SU-DHL-6 (cell line): Measurements from ENCODE around the gene MTCL1.

Source experiments
- H2AFZ ChIP-seq: fragments of 200-600 bp; sonication (generic); 2 replicates; pipeline ENCODE4 v1.6.1; 2014; ENCODE audit warnings: low read depth, mild to moderate bottlenecking, moderate library complexity, mixed read lengths, antibody characterized with exemption, low read length; ENCODE audit not compliant: severe bottlenecking
- H3F3A ChIP-seq: fragments of 200-600 bp; shearing (Covaris generic); 2 replicates; pipeline ENCODE4 v1.6.0; 2016; ENCODE audit warnings: antibody characterized with exemption, mild to moderate bottlenecking; ENCODE audit not compliant: insufficient read depth
- H3K27ac ChIP-seq: fragments of 200-600 bp; sonication (generic); 2 replicates; pipeline ENCODE4 v1.5.1; 2016; ENCODE audit warnings: low read depth, mild to moderate bottlenecking, low read length, moderate library complexity, mixed read lengths
- H3K27me3 ChIP-seq: fragments of 200-600 bp; sonication (generic), shearing (Covaris generic); 2 replicates; pipeline ENCODE4 v1.6.0; 2014; ENCODE audit warnings: mild to moderate bottlenecking, low read length
- H3K36me3 ChIP-seq: fragments of 200-600 bp; sonication (generic); 2 replicates; pipeline ENCODE4 v1.6.1; 2014; ENCODE audit warnings: mild to moderate bottlenecking, low read length, mixed read lengths
- H3K4me2 ChIP-seq: fragments of 300-600, 200-600 bp; shearing (Covaris generic), sonication (generic); 2 replicates; pipeline ENCODE4 v1.6.0; 2014; ENCODE audit warnings: low read length, low read depth, mild to moderate bottlenecking; ENCODE audit not compliant: poor library complexity, severe bottlenecking
- H3K4me3 ChIP-seq: fragments of 200-600 bp; sonication (generic); 2 replicates; pipeline ENCODE4 v1.5.1; 2014; ENCODE audit warnings: antibody characterized with exemption, low read length, mild to moderate bottlenecking, mixed read lengths; ENCODE audit not compliant: insufficient read depth, poor library complexity, severe bottlenecking
- H3K79me2 ChIP-seq: fragments of 200-600 bp; sonication (generic); 2 replicates; pipeline ENCODE4 v1.6.1; 2014; ENCODE audit warnings: mild to moderate bottlenecking, low read length, moderate library complexity; ENCODE audit not compliant: insufficient read depth
- H3K9ac ChIP-seq: fragments of 200-600 bp; sonication (generic); 2 replicates; pipeline ENCODE4 v1.7.0; 2014; ENCODE audit warnings: mild to moderate bottlenecking, low read length
- H3K9me2 ChIP-seq: fragments of 200-600 bp; sonication (generic); replicated peaks from 2 replicates; pipeline ENCODE4 v1.6.1; 2014; ENCODE audit warnings: low read length; ENCODE audit not compliant: insufficient read depth
- H3K9me3 ChIP-seq: fragments of 200-600 bp; sonication (generic); 2 replicates; pipeline ENCODE4 v1.6.1; 2014; ENCODE audit warnings: low read length, mixed read lengths; ENCODE audit not compliant: insufficient read depth
- H4K20me1 ChIP-seq: fragments of 200-600 bp; sonication (generic); 2 replicates; pipeline ENCODE4 v1.6.1; 2014; ENCODE audit warnings: low read depth, mild to moderate bottlenecking, antibody characterized with exemption, low read length, moderate library complexity, mixed read lengths
- CTCF ChIP-seq: fragments of 200-600 bp; sonication (generic); IDR thresholded peaks from one replicate; pipeline ENCODE4 v1.5.1; 2017; ENCODE audit warnings: antibody characterized with exemption, mild to moderate bottlenecking, low read length, moderate library complexity; ENCODE audit not compliant: insufficient read depth, poor library complexity, severe bottlenecking
- EZH2phosphoT487 ChIP-seq: fragments of 200-600 bp; sonication (generic), shearing (Covaris generic); conservative IDR thresholded peaks from 2 replicates; pipeline ENCODE4 v1.6.1; 2018; ENCODE audit warnings: mild to moderate bottlenecking, antibody characterized with exemption, low read length, moderate library complexity, mixed read lengths

MTCL1 gene

GRCh38 chr18:8719192-8719591, 13.8 kb downstream of the MTCL1 start:
- Histone ChIP-seq H3F3A (no peaks in the 10 kb centered on the region), H3K9ac (no peak overlapping the region), H2AFZ (no peak overlapping the region), H3K79me2 (no peaks in the 10 kb centered on the region), H3K4me3 (no peak overlapping the region), H3K36me3 (no peaks in the 10 kb centered on the region), H3K9me2 (no peaks in the 10 kb centered on the region), H3K27ac (no peak overlapping the region), H3K9me3 (no peaks in the 10 kb centered on the region), H4K20me1 (no peaks in the 10 kb centered on the region), H3K4me2 (no peak overlapping the region), H3K27me3 (no peaks in the 10 kb centered on the region)
- no peak for TF ChIP-seq EZH2phosphoT487
- no peak for TF ChIP-seq CTCF

GRCh38 chr18:8720141-8720540, 14.8 kb downstream of the MTCL1 start:
- Histone ChIP-seq H3F3A (no peaks in the 10 kb centered on the region), H3K9me3 (no peaks in the 10 kb centered on the region), H3K79me2 (no peaks in the 10 kb centered on the region), H3K9me2 (no peaks in the 10 kb centered on the region), H3K9ac (no peak overlapping the region), H3K4me2 (no peak overlapping the region), H3K36me3 (no peaks in the 10 kb centered on the region), H3K27ac (no peak overlapping the region), H3K27me3 (no peaks in the 10 kb centered on the region), H3K4me3 (no peak overlapping the region), H2AFZ (no peak overlapping the region), H4K20me1 (no peaks in the 10 kb centered on the region)
- TF ChIP-seq EZH2phosphoT487: no peak
- no peak for TF ChIP-seq CTCF

GRCh38 chr18:8721094-8721669, 15.8 kb downstream of the MTCL1 start:
- Histone ChIP-seq H3K4me2 (no peak overlapping the region), H2AFZ (no peak overlapping the region), H3K9me3 (no peaks in the 10 kb centered on the region), H3K36me3 (no peaks in the 10 kb centered on the region), H3K27ac (no peak overlapping the region), H3K79me2 (no peaks in the 10 kb centered on the region), H4K20me1 (no peaks in the 10 kb centered on the region), H3K9me2 (no peaks in the 10 kb centered on the region), H3K27me3 (no peaks in the 10 kb centered on the region), H3K4me3 (no peak overlapping the region), H3F3A (no peaks in the 10 kb centered on the region), H3K9ac (no peak overlapping the region)
- TF ChIP-seq EZH2phosphoT487 (no peak), CTCF (no peak)
